ENCODE results near the gene PPP4R2.

DNA sequence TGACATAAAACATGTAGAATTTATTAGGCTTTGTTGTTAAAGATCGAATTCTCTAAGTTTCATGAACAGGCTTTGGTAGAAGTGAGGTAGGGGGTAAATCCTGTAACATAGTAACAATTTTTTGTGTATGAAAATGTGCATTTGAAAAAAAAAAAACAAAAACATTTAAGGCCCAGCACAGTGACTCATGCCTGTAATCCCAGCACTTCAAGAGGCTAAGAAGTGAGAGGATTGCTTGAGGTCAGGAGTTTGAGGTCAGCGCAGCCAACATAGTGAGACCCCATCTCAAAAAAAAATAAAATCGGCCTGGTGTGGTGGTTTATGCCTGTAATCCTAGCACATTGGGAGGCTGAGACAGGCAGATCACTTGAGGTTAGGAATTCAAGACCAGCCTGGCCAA, 26.8 kb upstream of the PPP4R2 start:
- TF ChIP-seq, protein P1, sequence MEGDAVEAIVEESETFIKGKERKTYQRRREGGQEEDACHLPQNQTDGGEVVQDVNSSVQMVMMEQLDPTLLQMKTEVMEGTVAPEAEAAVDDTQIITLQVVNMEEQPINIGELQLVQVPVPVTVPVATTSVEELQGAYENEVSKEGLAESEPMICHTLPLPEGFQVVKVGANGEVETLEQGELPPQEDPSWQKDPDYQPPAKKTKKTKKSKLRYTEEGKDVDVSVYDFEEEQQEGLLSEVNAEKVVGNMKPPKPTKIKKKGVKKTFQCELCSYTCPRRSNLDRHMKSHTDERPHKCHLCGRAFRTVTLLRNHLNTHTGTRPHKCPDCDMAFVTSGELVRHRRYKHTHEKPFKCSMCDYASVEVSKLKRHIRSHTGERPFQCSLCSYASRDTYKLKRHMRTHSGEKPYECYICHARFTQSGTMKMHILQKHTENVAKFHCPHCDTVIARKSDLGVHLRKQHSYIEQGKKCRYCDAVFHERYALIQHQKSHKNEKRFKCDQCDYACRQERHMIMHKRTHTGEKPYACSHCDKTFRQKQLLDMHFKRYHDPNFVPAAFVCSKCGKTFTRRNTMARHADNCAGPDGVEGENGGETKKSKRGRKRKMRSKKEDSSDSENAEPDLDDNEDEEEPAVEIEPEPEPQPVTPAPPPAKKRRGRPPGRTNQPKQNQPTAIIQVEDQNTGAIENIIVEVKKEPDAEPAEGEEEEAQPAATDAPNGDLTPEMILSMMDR (conservative IDR thresholded peaks at IDR 0.05; ENCODE audit: low read depth, low read length): no peak
- TF ChIP-seq EZH2 (IDR thresholded peaks at IDR 0.05; ENCODE audit: low read length, unreplicated experiment) (no peak), EZH2phosphoT487 (IDR thresholded peaks at IDR 0.05; ENCODE audit: borderline replicate concordance, low read length) (no peak)

Measured in PC-3 (cell line).